Activated CD8-positive, alpha-beta memory T cell treated with anti-CD3 and anti-CD28 coated beads, Interleukin-2, amount 10 ng/mL, durations not matched to agents 7 days and 5 days (primary cell): ENCODE results near the gene VAV3. TPM values are rescaled to one million over a fixed set of nuclear protein-coding genes. Genes with fewer than 3 reads are reported as not detected.

Source experiments
- ATAC-seq: fragments of 150-1000 bp; cut with Tn5 transposase; one replicate; pipeline ENCODE4 v1.10.0; 2021; ENCODE audit warnings: moderate library complexity
- CTCF ChIA-PET: fragments of 350-600 bp; sonication (Branson Sonifier 250); formaldehyde crosslinking; loops from one replicate; lab custom pipeline; 2021; ENCODE audit warnings: antibody characterized with exemption; lab: Charles Lee
- DNase-seq: peaks from one replicate; pipeline ENCODE4 v3.0.0-alpha.2; 2020
- H3K27ac Mint-ChIP-seq: one replicate; pipeline ENCODE4 v1.8.0; 2021; ENCODE audit warnings: mild to moderate bottlenecking, mixed read lengths
- H3K27me3 Mint-ChIP-seq: one replicate; pipeline ENCODE4 v1.8.0; 2021; ENCODE audit warnings: mixed read lengths
- H3K36me3 Mint-ChIP-seq: one replicate; pipeline ENCODE4 v1.8.0; 2021; ENCODE audit warnings: mild to moderate bottlenecking, mixed read lengths
- H3K4me1 Mint-ChIP-seq: one replicate; pipeline ENCODE4 v1.8.0; 2021; ENCODE audit warnings: mixed read lengths
- H3K4me3 Mint-ChIP-seq: one replicate; pipeline ENCODE4 v1.8.0; 2021; ENCODE audit warnings: mild to moderate bottlenecking, moderate library complexity, mixed read lengths
- H3K9me3 Mint-ChIP-seq: one replicate; pipeline ENCODE4 v1.8.0; 2022; ENCODE audit warnings: low read depth, mixed read lengths
- total RNA-seq, 2 experiments: library from RNA; stranded (reverse); gene quantifications; one replicate each; pipeline ENCODE4 v1.2.3, GENCODE V29; 2021

The VAV3 gene
- total RNA-seq, 2 experiments from 2014 or later: 3.1 to 4.5 TPM

- no peak overlapping the region for H3K4me3 Mint-ChIP-seq
- H3K4me1 Mint-ChIP-seq: peaks cover 14% of the 10 kb centered on the region
- no peak for ATAC-seq
- peaks cover 4% of the 10 kb centered on the region for H3K36me3 Mint-ChIP-seq
- CTCF ChIA-PET: no interaction called here
- H3K27me3 Mint-ChIP-seq: no peaks in the 10 kb centered on the region
- no peak for DNase-seq
- H3K9me3 Mint-ChIP-seq: no peaks in the 10 kb centered on the region
- no peak overlapping the region for H3K27ac Mint-ChIP-seq
Measured at GRCh38 chr1:107618539-107618938, 346.4 kb downstream of the VAV3 start.

- peaks cover 4% of the 10 kb centered on the region for H3K36me3 Mint-ChIP-seq
- no peaks in the 10 kb centered on the region for H3K9me3 Mint-ChIP-seq
- CTCF ChIA-PET: no interaction called here
- ATAC-seq: no peak
- no peak overlapping the region for H3K4me3 Mint-ChIP-seq
- no peak for DNase-seq
- H3K4me1 Mint-ChIP-seq: peaks cover 10% of the 10 kb centered on the region
- H3K27ac Mint-ChIP-seq: no peak overlapping the region
- no peaks in the 10 kb centered on the region for H3K27me3 Mint-ChIP-seq
Measured at GRCh38 chr1:107617921-107618320, 347.1 kb downstream of the VAV3 start.

GRCh38 chr1:107617456-107617855 is 347.5 kb downstream of the VAV3 start:
- peaks cover 4% of the 10 kb centered on the region for H3K36me3 Mint-ChIP-seq
- no peak for ATAC-seq
- no peak for DNase-seq
- H3K27ac Mint-ChIP-seq: no peak overlapping the region
- CTCF ChIA-PET: no interaction called here
- H3K4me3 Mint-ChIP-seq: no peak overlapping the region
- no peaks in the 10 kb centered on the region for H3K27me3 Mint-ChIP-seq
- H3K9me3 Mint-ChIP-seq: peaks cover 1% of the 10 kb centered on the region
- peaks cover 5% of the 10 kb centered on the region for H3K4me1 Mint-ChIP-seq

- Mint-ChIP-seq H3K27me3 (no peaks in the 10 kb centered on the region), H3K4me3 (no peak overlapping the region), H3K36me3 (no peaks in the 10 kb centered on the region), H3K9me3 (peaks cover 1% of the 10 kb centered on the region), H3K4me1 (no peaks in the 10 kb centered on the region), H3K27ac (no peak overlapping the region)
- DNase-seq: no peak
- no peak for ATAC-seq
- CTCF ChIA-PET: no interaction called here
Measured at GRCh38 chr1:107609808-107610207, 355.2 kb downstream of the VAV3 start.

- Mint-ChIP-seq H3K27ac (no peak overlapping the region), H3K27me3 (no peaks in the 10 kb centered on the region), H3K9me3 (no peaks in the 10 kb centered on the region), H3K36me3 (no peaks in the 10 kb centered on the region), H3K4me3 (no peak overlapping the region), H3K4me1 (no peaks in the 10 kb centered on the region)
- ATAC-seq: no peak
- CTCF ChIA-PET: no interaction called here
- DNase-seq: no peak
Measured at GRCh38 chr1:107604825-107605224, 360.2 kb downstream of the VAV3 start.

GRCh38 chr1:107600607-107601160 is 364.3 kb downstream of the VAV3 start:
- ATAC-seq (no peak), DNase-seq (no peak)
- Mint-ChIP-seq H3K9me3 (no peaks in the 10 kb centered on the region), H3K4me1 (no peaks in the 10 kb centered on the region), H3K27me3 (no peaks in the 10 kb centered on the region), H3K27ac (no peak overlapping the region), H3K4me3 (no peak overlapping the region), H3K36me3 (no peaks in the 10 kb centered on the region)
- CTCF ChIA-PET: no interaction called here

- Mint-ChIP-seq H3K36me3 (no peaks in the 10 kb centered on the region), H3K27ac (no peak overlapping the region), H3K27me3 (no peaks in the 10 kb centered on the region), H3K4me1 (no peaks in the 10 kb centered on the region), H3K9me3 (no peaks in the 10 kb centered on the region), H3K4me3 (no peak overlapping the region)
- DNase-seq: no peak
- ATAC-seq: no peak
- CTCF ChIA-PET: no interaction called here
Measured at GRCh38 chr1:107599220-107599619, 365.8 kb downstream of the VAV3 start.

- Mint-ChIP-seq H3K27me3 (no peaks in the 10 kb centered on the region), H3K27ac (no peak overlapping the region), H3K4me1 (peaks cover 9% of the 10 kb centered on the region), H3K9me3 (no peaks in the 10 kb centered on the region), H3K36me3 (no peaks in the 10 kb centered on the region), H3K4me3 (no peak overlapping the region)
- CTCF ChIA-PET: no interaction called here
- DNase-seq (no peak), ATAC-seq (no peak)
Measured at GRCh38 chr1:107597290-107597689, 367.7 kb downstream of the VAV3 start.

GRCh38 chr1:107594536-107594935 is 370.4 kb downstream of the VAV3 start:
- Mint-ChIP-seq H3K27ac (no peak overlapping the region), H3K36me3 (no peaks in the 10 kb centered on the region), H3K4me1 (peaks cover 9% of the 10 kb centered on the region), H3K9me3 (no peaks in the 10 kb centered on the region), H3K4me3 (no peak overlapping the region), H3K27me3 (no peaks in the 10 kb centered on the region)
- no peak for DNase-seq
- CTCF ChIA-PET: no interaction called here
- no peak for ATAC-seq

- no peak for DNase-seq
- no peaks in the 10 kb centered on the region for H3K36me3 Mint-ChIP-seq
- H3K27ac Mint-ChIP-seq: no peak overlapping the region
- no peak overlapping the region for H3K4me3 Mint-ChIP-seq
- peak; percentile 42 for ATAC-seq
- H3K9me3 Mint-ChIP-seq: no peaks in the 10 kb centered on the region
- H3K27me3 Mint-ChIP-seq: no peaks in the 10 kb centered on the region
- H3K4me1 Mint-ChIP-seq: peaks cover 9% of the 10 kb centered on the region
- CTCF ChIA-PET: no interaction called here
Measured at GRCh38 chr1:107593501-107594209, 371.3 kb downstream of the VAV3 start.

- CTCF ChIA-PET: no interaction called here
- no peak for DNase-seq
- Mint-ChIP-seq H3K4me3 (no peak overlapping the region), H3K9me3 (no peaks in the 10 kb centered on the region), H3K27ac (no peak overlapping the region), H3K27me3 (no peaks in the 10 kb centered on the region), H3K4me1 (peaks cover 9% of the 10 kb centered on the region), H3K36me3 (no peaks in the 10 kb centered on the region)
- no peak for ATAC-seq
Measured at GRCh38 chr1:107590900-107591622, 373.9 kb downstream of the VAV3 start.

GRCh38 chr1:107590087-107590486 is 374.9 kb downstream of the VAV3 start:
- H3K27me3 Mint-ChIP-seq: no peaks in the 10 kb centered on the region
- H3K9me3 Mint-ChIP-seq: no peaks in the 10 kb centered on the region
- no peak overlapping the region for H3K27ac Mint-ChIP-seq
- H3K4me3 Mint-ChIP-seq: no peak overlapping the region
- peaks cover 11% of the 10 kb centered on the region for H3K4me1 Mint-ChIP-seq
- ATAC-seq (no peak), DNase-seq (no peak)
- CTCF ChIA-PET: no interaction called here
- no peaks in the 10 kb centered on the region for H3K36me3 Mint-ChIP-seq

GRCh38 chr1:107588321-107588720 is 376.7 kb downstream of the VAV3 start:
- DNase-seq (no peak), ATAC-seq (no peak)
- Mint-ChIP-seq H3K27me3 (no peaks in the 10 kb centered on the region), H3K4me3 (no peak overlapping the region), H3K36me3 (no peaks in the 10 kb centered on the region), H3K27ac (no peak overlapping the region), H3K9me3 (no peaks in the 10 kb centered on the region), H3K4me1 (peaks cover 3% of the 10 kb centered on the region)
- CTCF ChIA-PET: no interaction called here

- Mint-ChIP-seq H3K4me3 (no peak overlapping the region), H3K4me1 (no peaks in the 10 kb centered on the region), H3K27me3 (no peaks in the 10 kb centered on the region), H3K9me3 (no peaks in the 10 kb centered on the region), H3K36me3 (no peaks in the 10 kb centered on the region), H3K27ac (no peak overlapping the region)
- DNase-seq (no peak), ATAC-seq (no peak)
- CTCF ChIA-PET: no interaction called here
Measured at GRCh38 chr1:107575226-107575625, 389.8 kb downstream of the VAV3 start.
